SK-N-SH (cell line): ENCODE measurements around the gene EEF1AKMT1. TPM values are rescaled to one million over a fixed set of nuclear protein-coding genes. Genes with fewer than 3 reads are reported as not detected.

ENCODE experiments used
- CTCF ChIA-PET: fragments of 300-600, 350-600 bp; formaldehyde crosslinking; extraction: SDS; loops from one replicate; lab custom pipeline; 2021; lab: Yijun Ruan, JAX
- POLR2A ChIA-PET: fragments of 350-600 bp; sonication (Branson Sonifier 250); formaldehyde crosslinking; extraction: SDS; loops from one replicate; lab custom pipeline; 2020; ENCODE audit warnings: antibody characterized with exemption, inconsistent platforms; lab: Yijun Ruan, JAX
- DNase-seq: peaks from one replicate; pipeline ENCODE4 v3.0.0; 2012
- H2AFZ ChIP-seq: fragments of 200-600 bp; sonication (generic); 2 replicates; pipeline ENCODE4 v1.8.1; 2016; ENCODE audit warnings: antibody characterized with exemption, mild to moderate bottlenecking, low read depth
- H3F3A ChIP-seq: fragments of 200-600 bp; sonication (generic); replicated peaks from 2 replicates; pipeline ENCODE3; 2016; ENCODE audit warnings: antibody characterized with exemption, mild to moderate bottlenecking; ENCODE audit not compliant: insufficient read depth
- H3K27ac ChIP-seq, 2 experiments: fragments of 200-500 bp in 1 of 2; fragments of 200-600 bp in 1 of 2; sonication (Bioruptor generic) in 1 of 2; sonication (generic), shearing (Covaris generic) in 1 of 2; 2 replicates each; pipeline versions ENCODE4 v1.5.1 to v1.6.1; 2014 to 2016; ENCODE audit warnings: low read depth in 2 of 2, inconsistent platforms in 1 of 2, low read length in 1 of 2, mild to moderate bottlenecking in 1 of 2, mixed read lengths in 1 of 2
- H3K27me3 ChIP-seq: fragments of 200-600 bp; sonication (generic), shearing (Covaris generic); 2 replicates; pipeline ENCODE4 v1.6.1; 2016; ENCODE audit warnings: mixed run types; ENCODE audit not compliant: insufficient read depth
- H3K36me3 ChIP-seq, 2 experiments: fragments of 200-500 bp in 1 of 2; fragments of 200-600 bp in 1 of 2; sonication (Bioruptor generic) in 1 of 2; sonication (generic) in 1 of 2; replicated peaks in 1 of 2; 2 replicates each; pipeline versions ENCODE3 to v1.5.1; 2014 to 2016; ENCODE audit warnings: low read length in 1 of 2, mild to moderate bottlenecking in 1 of 2; ENCODE audit not compliant: insufficient read depth in 2 of 2, control insufficient read depth in 1 of 2
- H3K4me1 ChIP-seq, 2 experiments: fragments of 200-500 bp in 1 of 2; fragments of 200-600 bp in 1 of 2; sonication (Bioruptor generic) in 1 of 2; sonication (generic), shearing (Covaris generic) in 1 of 2; 2 replicates each; pipeline versions ENCODE4 v1.5.1 to v1.6.1; 2014 to 2016; ENCODE audit warnings: low read depth in 1 of 2, low read length in 1 of 2, mixed run types in 1 of 2; ENCODE audit not compliant: insufficient read depth in 2 of 2, control insufficient read depth in 1 of 2
- H3K4me2 ChIP-seq: fragments of 200-600 bp; sonication (generic), shearing (Covaris generic); 2 replicates; pipeline ENCODE4 v1.6.1; 2017; ENCODE audit warnings: mixed run types
- H3K4me3 ChIP-seq, 2 experiments: fragments of 200-500 bp in 1 of 2; fragments of 200-600 bp in 1 of 2; sonication (Bioruptor generic) in 1 of 2; sonication (generic), shearing (Covaris generic) in 1 of 2; 2 replicates each; pipeline versions ENCODE4 v1.5.1 to v1.8.1; 2014 to 2016; ENCODE audit warnings: low read depth in 2 of 2, inconsistent platforms in 1 of 2, low read length in 1 of 2, mild to moderate bottlenecking in 1 of 2, mixed read lengths in 1 of 2, moderate library complexity in 1 of 2
- H3K79me2 ChIP-seq: fragments of 200-600 bp; sonication (generic); 2 replicates; pipeline ENCODE4 v1.8.1; 2017; ENCODE audit warnings: mild to moderate bottlenecking; ENCODE audit not compliant: insufficient read depth
- H3K9ac ChIP-seq: fragments of 200-600 bp; sonication (generic); 2 replicates; pipeline ENCODE4 v1.6.1; 2017; ENCODE audit warnings: mixed run types
- H3K9me2 ChIP-seq: fragments of 200-600 bp; sonication (generic); 2 replicates; pipeline ENCODE4 v1.6.1; 2017; ENCODE audit warnings: mixed run types
- H3K9me3 ChIP-seq: fragments of 200-600 bp; sonication (generic); 2 replicates; pipeline ENCODE4 v1.6.1; 2017; ENCODE audit warnings: mixed run types, mild to moderate bottlenecking, moderate library complexity
- H4K20me1 ChIP-seq: fragments of 200-600 bp; sonication (generic); 2 replicates; pipeline ENCODE4 v1.6.1; 2017; ENCODE audit warnings: mild to moderate bottlenecking, mixed run types; ENCODE audit not compliant: insufficient read depth
- CHD2 ChIP-seq: fragments of 150-350 bp; IDR thresholded peaks from 2 replicates; pipeline ENCODE4 v1.6.1; 2018; ENCODE audit warnings: low read length; ENCODE audit not compliant: partially characterized antibody
- CTCF ChIP-seq: fragments of 200-600 bp; sonication (generic); IDR thresholded peaks from 2 replicates; pipeline ENCODE4 v1.6.1; 2017; ENCODE audit warnings: antibody characterized with exemption, mild to moderate bottlenecking, moderate library complexity
- EP300 ChIP-seq, 2 experiments: IDR thresholded peaks; 2 replicates each; pipeline versions ENCODE4 v1.4.0 to v1.6.1; 2012; ENCODE audit warnings: borderline replicate concordance in 1 of 2, low read depth in 1 of 2, low read length in 1 of 2
- FOSL2 ChIP-seq: IDR thresholded peaks from 2 replicates; pipeline ENCODE4 v1.4.0; 2012; ENCODE audit warnings: low read depth, mild to moderate bottlenecking, moderate library complexity, borderline replicate concordance
- FOXM1 ChIP-seq: IDR thresholded peaks from 2 replicates; pipeline ENCODE4 v1.4.0; 2012; ENCODE audit warnings: low read depth, mild to moderate bottlenecking
- GATA2 ChIP-seq: sonication (generic); formaldehyde crosslinking; IDR thresholded peaks from 2 replicates; pipeline ENCODE4 v1.5.0; 2020; ENCODE audit warnings: mild to moderate bottlenecking, missing genetic modification reagents
- MEF2A ChIP-seq: IDR thresholded peaks from 2 replicates; pipeline ENCODE4 v1.4.0; 2012; ENCODE audit warnings: low read depth, borderline replicate concordance
- MXI1 ChIP-seq: IDR thresholded peaks from 2 replicates; pipeline ENCODE4 v1.6.1; 2012; ENCODE audit warnings: mild to moderate bottlenecking, low read depth, low read length, improper control_type of control experiment
- NRF1 ChIP-seq: IDR thresholded peaks from 2 replicates; pipeline ENCODE4 v1.6.1; 2012; ENCODE audit warnings: low read depth, mild to moderate bottlenecking, low read length
- RCOR1 ChIP-seq: fragments of 150-350 bp; IDR thresholded peaks from 2 replicates; pipeline ENCODE4 v1.6.1; 2017; ENCODE audit warnings: antibody characterized with exemption, low read length
- REST ChIP-seq: IDR thresholded peaks from 2 replicates; pipeline ENCODE4 v1.6.1; 2012; ENCODE audit warnings: mild to moderate bottlenecking, low read depth, low read length, moderate library complexity
- SMC3 ChIP-seq: IDR thresholded peaks from 2 replicates; pipeline ENCODE4 v1.6.1; 2012; ENCODE audit warnings: low read depth, low read length, improper control_type of control experiment
- TAF1 ChIP-seq: IDR thresholded peaks from 2 replicates; pipeline ENCODE4 v1.6.1; 2012; ENCODE audit warnings: low read depth, mild to moderate bottlenecking, low read length, moderate library complexity, borderline replicate concordance
- TCF12 ChIP-seq: IDR thresholded peaks from 2 replicates; pipeline ENCODE4 v1.4.0; 2012
- YY1 ChIP-seq: IDR thresholded peaks from 2 replicates; pipeline ENCODE4 v1.4.0; 2012; ENCODE audit warnings: low read depth, mild to moderate bottlenecking
- ZBTB33 ChIP-seq: IDR thresholded peaks from 2 replicates; pipeline ENCODE4 v1.4.0; 2012; ENCODE audit warnings: low read depth, borderline replicate concordance
- WGBS: methylation state at CpG from one replicate; pipeline ENCODE4 v1.1.6; 2017; ENCODE audit warnings: low lambda C conversion rate; 5-methylcytosine and 5-hydroxymethylcytosine counted together
- polyA plus RNA-seq, 3 experiments: library from polyadenylated mRNA; depleted of rRNA; stranded (reverse); fragments of >200 nt; gene quantifications; 2 replicates each; pipeline ENCODE4 v1.2.3, GENCODE V29; 2012
- TF ChIP-seq, protein P1 (sequence below): IDR thresholded peaks from 2 replicates; pipeline ENCODE4; 2012

Gene EEF1AKMT1
- polyA plus RNA-seq, 1 of the 3 experiments (the other 2 are of a cell fraction), result 4.2 TPM

- Histone ChIP-seq H4K20me1 (no peaks in the 10 kb centered on the region), H3K27ac (no peak overlapping the region), H3K4me1 (no peaks in the 10 kb centered on the region), H3K36me3 (peaks cover 0 to 3% of the 10 kb centered on the region in 2 experiments), H3K79me2 (no peaks in the 10 kb centered on the region), H3K27me3 (no peaks in the 10 kb centered on the region), H3K4me2 (no peak overlapping the region), H3K9me3 (no peaks in the 10 kb centered on the region), H3K9ac (no peak overlapping the region), H3K4me3 (no peak overlapping the region), H3K9me2 (no peaks in the 10 kb centered on the region), H2AFZ (no peak overlapping the region), H3F3A (no peaks in the 10 kb centered on the region)
- ChIA-PET POLR2A (no interaction called here), CTCF (no interaction called here)
- no peak for TF ChIP-seq SMC3
- TF ChIP-seq ZBTB33, result no peak
- TF ChIP-seq FOXM1, result no peak
- TF ChIP-seq FOSL2, result no peak
- TF ChIP-seq, protein P1, sequence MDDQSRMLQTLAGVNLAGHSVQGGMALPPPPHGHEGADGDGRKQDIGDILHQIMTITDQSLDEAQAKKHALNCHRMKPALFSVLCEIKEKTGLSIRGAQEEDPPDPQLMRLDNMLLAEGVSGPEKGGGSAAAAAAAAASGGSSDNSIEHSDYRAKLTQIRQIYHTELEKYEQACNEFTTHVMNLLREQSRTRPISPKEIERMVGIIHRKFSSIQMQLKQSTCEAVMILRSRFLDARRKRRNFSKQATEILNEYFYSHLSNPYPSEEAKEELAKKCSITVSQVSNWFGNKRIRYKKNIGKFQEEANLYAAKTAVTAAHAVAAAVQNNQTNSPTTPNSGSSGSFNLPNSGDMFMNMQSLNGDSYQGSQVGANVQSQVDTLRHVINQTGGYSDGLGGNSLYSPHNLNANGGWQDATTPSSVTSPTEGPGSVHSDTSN, result no peak
- TF ChIP-seq RCOR1, result no peak
- no peak for TF ChIP-seq GATA2 (CRISPR knock-in tag)
- no peak for TF ChIP-seq MEF2A
- TF ChIP-seq EP300 (IDR thresholded peaks at IDR 0.05; ENCODE audit: borderline replicate concordance in 1 of 2, low read depth in 1 of 2, low read length in 1 of 2), result no peak
- no peak for TF ChIP-seq YY1
- 62% methylated on average over 4 of the region's 4 CpGs for WGBS
- no peak for DNase-seq
These were observed 82.1 kb downstream of the EEF1AKMT1 start for GRCh38 chr13:20691616-20692015.

DNA sequence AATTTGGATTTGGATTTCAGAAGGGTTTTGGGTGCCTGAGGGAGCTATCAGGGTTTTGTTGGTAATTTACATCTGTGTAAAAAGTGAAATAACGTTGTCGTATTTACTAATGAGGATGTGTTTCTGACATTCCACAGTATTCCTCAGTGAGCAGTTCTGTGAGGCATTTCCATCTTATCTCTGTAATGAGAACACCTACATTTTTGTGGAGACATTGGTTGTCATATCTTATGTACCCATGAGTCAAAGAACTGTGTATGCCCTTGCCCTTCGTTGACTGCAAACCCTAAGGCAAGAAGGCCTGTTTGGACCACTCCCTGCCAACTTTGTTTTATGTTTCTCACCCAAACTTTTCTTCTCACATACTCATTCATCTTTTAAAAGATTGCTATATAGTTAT, 84.5 kb downstream of the EEF1AKMT1 start:
- H3K79me2 ChIP-seq, result no peaks in the 10 kb centered on the region
- no peaks in the 10 kb centered on the region for H3K27me3 ChIP-seq
- H3F3A ChIP-seq, result no peaks in the 10 kb centered on the region
- H3K9me2 ChIP-seq, result no peaks in the 10 kb centered on the region
- H4K20me1 ChIP-seq, result no peaks in the 10 kb centered on the region
- H3K9ac ChIP-seq, result no peak overlapping the region
- 94% methylated on average over 3 of the region's 3 CpGs for WGBS
- no peak overlapping the region for H2AFZ ChIP-seq
- peaks cover 0 to 3% of the 10 kb centered on the region in 2 experiments for H3K36me3 ChIP-seq
- DNase-seq, result no peak
- ChIA-PET CTCF (no interaction called here), POLR2A (no interaction called here)
- H3K4me3 ChIP-seq, result no peak overlapping the region
- H3K4me2 ChIP-seq, result no peak overlapping the region
- no peak overlapping the region for H3K27ac ChIP-seq
- no peaks in the 10 kb centered on the region for H3K9me3 ChIP-seq
- no peaks in the 10 kb centered on the region for H3K4me1 ChIP-seq
- TF ChIP-seq FOXM1 (no peak), SMC3 (no peak), ZBTB33 (no peak), NRF1 (no peak), TAF1 (no peak), TCF12 (no peak), EP300 (IDR thresholded peaks at IDR 0.05; ENCODE audit: borderline replicate concordance in 1 of 2, low read depth in 1 of 2, low read length in 1 of 2) (no peak), MXI1 (no peak), CHD2 (no peak), REST (no peak), FOSL2 (no peak), CTCF (no peak)
